H9 (cell line): ENCODE measurements around the gene GLB1L2. TPM values are rescaled to one million over a fixed set of nuclear protein-coding genes. Genes with fewer than 3 reads are reported as not detected.

Experiments used
- DNase-seq: peaks from one replicate; pipeline ENCODE4 v3.0.0-alpha.2; 2017
- H2AFZ ChIP-seq: one replicate; pipeline ENCODE4 v1.6.1; 2013; ENCODE audit warnings: mild to moderate bottlenecking, low read length, control low read depth, moderate library complexity
- H2AK5ac ChIP-seq: 2 replicates; pipeline ENCODE4 v1.6.1; 2013; ENCODE audit warnings: low read length, control low read depth, mixed read lengths; ENCODE audit not compliant: insufficient read length
- H2BK120ac ChIP-seq: one replicate; pipeline ENCODE4 v1.6.1; 2013; ENCODE audit warnings: low read depth, mild to moderate bottlenecking, low read length, control low read depth, inconsistent platforms; ENCODE audit not compliant: poor library complexity, severe bottlenecking
- H2BK12ac ChIP-seq: 2 replicates; pipeline ENCODE4 v1.6.1; 2013; ENCODE audit warnings: low read length, control low read depth, mixed read lengths, low read depth; ENCODE audit not compliant: insufficient read length
- H2BK15ac ChIP-seq: 2 replicates; pipeline ENCODE4 v1.6.1; 2013; ENCODE audit warnings: low read depth, low read length, control low read depth
- H2BK20ac ChIP-seq: one replicate; pipeline ENCODE4 v1.6.1; 2013; ENCODE audit warnings: low read depth, mild to moderate bottlenecking, low read length, control low read depth, inconsistent platforms; ENCODE audit not compliant: poor library complexity, severe bottlenecking
- H2BK5ac ChIP-seq: 2 replicates; pipeline ENCODE4 v1.6.1; 2013; ENCODE audit warnings: low read length, control low read depth, mixed read lengths; ENCODE audit not compliant: insufficient read length
- H3K14ac ChIP-seq: 2 replicates; pipeline ENCODE4 v1.6.1; 2013; ENCODE audit warnings: low read length, control low read depth; ENCODE audit not compliant: insufficient read depth
- H3K18ac ChIP-seq: 2 replicates; pipeline ENCODE4 v1.6.1; 2013; ENCODE audit warnings: low read depth, mild to moderate bottlenecking, mixed read lengths, low read length, control low read depth; ENCODE audit not compliant: insufficient read length
- H3K23ac ChIP-seq: 2 replicates; pipeline ENCODE4 v1.6.1; 2013; ENCODE audit warnings: low read length, control low read depth, mixed read lengths, low read depth; ENCODE audit not compliant: insufficient read length
- H3K23me2 ChIP-seq: 2 replicates; pipeline ENCODE4 v1.6.1; 2013; ENCODE audit warnings: low read depth, mild to moderate bottlenecking, mixed read lengths, low read length, control low read depth; ENCODE audit not compliant: insufficient read length, poor library complexity, severe bottlenecking
- H3K27ac ChIP-seq: 2 replicates; pipeline ENCODE4 v1.5.1; 2013; ENCODE audit warnings: low read length, control low read depth, mixed read lengths, low read depth; ENCODE audit not compliant: insufficient read length
- H3K27me3 ChIP-seq: 2 replicates; pipeline ENCODE4 v1.6.1; 2013; ENCODE audit warnings: low read length, control low read depth, inconsistent platforms; ENCODE audit not compliant: insufficient read depth
- H3K4ac ChIP-seq: 2 replicates; pipeline ENCODE4 v1.6.1; 2013; ENCODE audit warnings: low read depth, mild to moderate bottlenecking, control low read depth, inconsistent platforms, low read length, moderate library complexity
- H3K4me1 ChIP-seq: 2 replicates; pipeline ENCODE4 v1.6.1; 2013; ENCODE audit warnings: low read length, control low read depth, inconsistent platforms; ENCODE audit not compliant: insufficient read depth
- H3K4me2 ChIP-seq: 2 replicates; pipeline ENCODE4 v1.6.1; 2013; ENCODE audit warnings: low read length, control low read depth, mixed read lengths; ENCODE audit not compliant: insufficient read length, insufficient read depth
- H3K56ac ChIP-seq: 2 replicates; pipeline ENCODE4 v1.6.1; 2013; ENCODE audit warnings: low read depth, mild to moderate bottlenecking, mixed read lengths, low read length, control low read depth; ENCODE audit not compliant: insufficient read length
- H3K79me1 ChIP-seq: 2 replicates; pipeline ENCODE4 v1.6.1; 2013; ENCODE audit warnings: low read depth, mild to moderate bottlenecking, moderate library complexity, low read length, control low read depth, inconsistent platforms; ENCODE audit not compliant: insufficient read depth, poor library complexity, severe bottlenecking
- H3K79me2 ChIP-seq: 2 replicates; pipeline ENCODE4 v1.6.1; 2013; ENCODE audit warnings: low read length, control low read depth, inconsistent platforms; ENCODE audit not compliant: insufficient read depth
- H3K9ac ChIP-seq: 2 replicates; pipeline ENCODE4 v1.6.1; 2013; ENCODE audit warnings: low read length, control low read depth, mixed read lengths; ENCODE audit not compliant: insufficient read length; ENCODE audit errors: extremely low read depth
- H3K9me3 ChIP-seq: one replicate; pipeline ENCODE4 v1.6.1; 2013; ENCODE audit warnings: low read depth, low read length, inconsistent platforms; ENCODE audit not compliant: control insufficient read depth
- H3T11ph ChIP-seq: one replicate; pipeline ENCODE4 v1.6.1; 2013; ENCODE audit warnings: mild to moderate bottlenecking, low read length, control low read depth, inconsistent platforms
- H4K20me1 ChIP-seq: one replicate; pipeline ENCODE4 v1.6.1; 2013; ENCODE audit not compliant: control insufficient read depth, insufficient read length, insufficient read depth
- H4K5ac ChIP-seq: 2 replicates; pipeline ENCODE4 v1.6.1; 2013; ENCODE audit warnings: low read depth, mild to moderate bottlenecking, mixed read lengths, low read length, control low read depth; ENCODE audit not compliant: insufficient read length
- H4K8ac ChIP-seq: replicated peaks from 2 replicates; pipeline ENCODE4 v1.6.1; 2013; ENCODE audit warnings: low read length, control low read depth, mixed read lengths, low read depth; ENCODE audit not compliant: insufficient read length
- H4K91ac ChIP-seq: 2 replicates; pipeline ENCODE4 v1.6.1; 2013; ENCODE audit warnings: low read depth, mild to moderate bottlenecking, moderate library complexity, mixed read lengths, low read length, control low read depth; ENCODE audit not compliant: insufficient read length
- H3K27ac Mint-ChIP-seq, 3 experiments: 2 replicates in 2 of 3; 3 replicates in 1 of 3; pipeline ENCODE4 v1.8.0; 2020 to 2021; ENCODE audit warnings: mixed read lengths in 3 of 3, mild to moderate bottlenecking in 1 of 3, moderate library complexity in 1 of 3
- H3K27me3 Mint-ChIP-seq: 2 replicates; pipeline ENCODE4 v1.8.0; 2021; ENCODE audit warnings: low read depth, mild to moderate bottlenecking, moderate library complexity, mixed read lengths
- H3K36me3 Mint-ChIP-seq, 3 experiments: 2 replicates in 2 of 3; 3 replicates in 1 of 3; pipeline ENCODE4 v1.8.0; 2020 to 2021; ENCODE audit warnings: low read depth in 3 of 3, mixed read lengths in 3 of 3; ENCODE audit not compliant: insufficient read depth in 1 of 3
- H3K4me1 Mint-ChIP-seq, 2 experiments: 2 replicates each; pipeline ENCODE4 v1.8.0; 2020; ENCODE audit warnings: mixed read lengths in 2 of 2
- H3K4me3 Mint-ChIP-seq, 2 experiments: 2 replicates in 1 of 2; 3 replicates in 1 of 2; pipeline ENCODE4 v1.8.0; 2020 to 2021; ENCODE audit warnings: mild to moderate bottlenecking in 2 of 2, mixed read lengths in 2 of 2, moderate library complexity in 1 of 2
- H3K9me3 Mint-ChIP-seq, 2 experiments: 2 replicates in 1 of 2; 3 replicates in 1 of 2; pipeline ENCODE4 v1.8.0; 2020; ENCODE audit warnings: mild to moderate bottlenecking in 2 of 2, mixed read lengths in 2 of 2, moderate library complexity in 1 of 2
- CTCF ChIP-seq: fragments of 200-600 bp; sonication (generic); conservative IDR thresholded peaks from 3 replicates; pipeline ENCODE4 v1.8.0; 2021; ENCODE audit warnings: antibody characterized with exemption, mild to moderate bottlenecking
- WGBS: extraction: QIAGEN DNeasy Blood & Tissue Kit; methylation state at CpG from one replicate; pipeline ENCODE4 v1.1.7; 2013; ENCODE audit warnings: missing lambda C conversion rate, low lambda C conversion rate, mixed read lengths; ENCODE audit not compliant: insufficient read length; ENCODE audit errors: extremely low coverage; 5-methylcytosine and 5-hydroxymethylcytosine counted together
- total RNA-seq: library from RNA; stranded (reverse); gene quantifications from 2 replicates; pipeline ENCODE4 v1.2.1, GENCODE V29; 2021

GLB1L2 gene
- total RNA-seq, 1 experiment from 2014 or later, result 2.4 TPM

- no peak overlapping the region for H4K91ac ChIP-seq
- no peak overlapping the region for H3K27ac ChIP-seq
- Mint-ChIP-seq H3K4me3 (no peak overlapping the region; a peak in 1 of 5 replicates), H3K4me1 (peaks cover 27 to 29% of the 10 kb centered on the region in 2 experiments), H3K27ac (peak overlapping the region in 1 of 3 experiments; percentile 51; a peak in 1 of 7 replicates), H3K27me3 (peaks cover 18% of the 10 kb centered on the region), H3K36me3 (peaks cover 0 to 18% (median 7%) of the 10 kb centered on the region in 3 experiments; a peak in 5 of 7 replicates), H3K9me3 (no peaks in the 10 kb centered on the region)
- H4K20me1 ChIP-seq, result peaks cover 4% of the 10 kb centered on the region
- no peaks in the 10 kb centered on the region for H3K27me3 ChIP-seq
- no CpG with 5 or more reads among the region's 12 CpGs for WGBS
- H3K14ac ChIP-seq, result no peak overlapping the region
- H2BK12ac ChIP-seq, result no peak overlapping the region
- H3K18ac ChIP-seq, result no peak overlapping the region
- no peak overlapping the region for H2BK120ac ChIP-seq
- no peak for DNase-seq
- H3K9me3 ChIP-seq, result no peaks in the 10 kb centered on the region
- TF ChIP-seq CTCF, result no peak
- peaks cover 6% of the 10 kb centered on the region; the same call in 1 of the 2 replicates for H3K4me1 ChIP-seq
- H3K79me2 ChIP-seq, result no peaks in the 10 kb centered on the region; the same call in 1 of the 2 replicates
- no peak overlapping the region for H3T11ph ChIP-seq
- no peak overlapping the region for H3K4me2 ChIP-seq
- peaks cover 7% of the 10 kb centered on the region for H3K23me2 ChIP-seq
- H2BK15ac ChIP-seq, result no peak overlapping the region
- no peak overlapping the region for H4K5ac ChIP-seq
- no peak overlapping the region for H3K56ac ChIP-seq
- H2AFZ ChIP-seq, result no peak overlapping the region
- H4K8ac ChIP-seq, result no peak overlapping the region
- no peak overlapping the region for H2BK5ac ChIP-seq
- no peak overlapping the region for H2BK20ac ChIP-seq
- H2AK5ac ChIP-seq, result no peak overlapping the region
- no peaks in the 10 kb centered on the region for H3K79me1 ChIP-seq
- no peak overlapping the region for H3K9ac ChIP-seq
- no peak overlapping the region for H3K4ac ChIP-seq
- H3K23ac ChIP-seq, result no peak overlapping the region
These were observed 75.6 kb downstream of the GLB1L2 start for GRCh38 chr11:134407321-134407828.
